Bronchial epithelial cell (primary cell): ENCODE data around the gene TMC6. TPM values are rescaled to one million over a fixed set of nuclear protein-coding genes. Genes with fewer than 3 reads are reported as not detected.
"Not testable (repeated sequence)": the region's sequence is repeated elsewhere in the genome, so short reads cannot be mapped to it uniquely, and the experiment has no call there.

ENCODE experiments used
- DNase-seq: peaks from one replicate; pipeline ENCODE4 v3.0.0-alpha.2; 2010; ENCODE audit warnings: low read depth
- FAIRE-seq: peaks from 2 replicates; lab custom pipeline; 2011; peaks lifted over from hg19 to GRCh38; lab: Jason Lieb, UNC
- H3K27me3 ChIP-seq: 2 replicates; pipeline ENCODE4 v1.5.1; 2011; ENCODE audit warnings: low read length; ENCODE audit not compliant: control insufficient read depth, insufficient read depth
- H3K36me3 ChIP-seq: 2 replicates; pipeline ENCODE4 v1.5.1; 2011; ENCODE audit warnings: low read length; ENCODE audit not compliant: control insufficient read depth, insufficient read depth
- H3K4me3 ChIP-seq: 2 replicates; pipeline ENCODE4 v1.5.1; 2011; ENCODE audit warnings: mild to moderate bottlenecking, low read depth, low read length, control low read depth
- total RNA-seq: library from RNA; depleted of rRNA; stranded (reverse); fragments of >200 nt; gene quantifications from 2 replicates; pipeline ENCODE4 v1.2.1, GENCODE V29; 2014
- TF ChIP-seq, protein P1 (sequence below): IDR thresholded peaks from 2 replicates; pipeline ENCODE4 v1.5.1; 2011; ENCODE audit warnings: mild to moderate bottlenecking, moderate library complexity, low read length, control low read depth, inconsistent platforms; ENCODE audit not compliant: insufficient read depth, severe bottlenecking

TMC6 gene
- total RNA-seq, 1 donor from 2014 or later, result 42.9 TPM

DNA sequence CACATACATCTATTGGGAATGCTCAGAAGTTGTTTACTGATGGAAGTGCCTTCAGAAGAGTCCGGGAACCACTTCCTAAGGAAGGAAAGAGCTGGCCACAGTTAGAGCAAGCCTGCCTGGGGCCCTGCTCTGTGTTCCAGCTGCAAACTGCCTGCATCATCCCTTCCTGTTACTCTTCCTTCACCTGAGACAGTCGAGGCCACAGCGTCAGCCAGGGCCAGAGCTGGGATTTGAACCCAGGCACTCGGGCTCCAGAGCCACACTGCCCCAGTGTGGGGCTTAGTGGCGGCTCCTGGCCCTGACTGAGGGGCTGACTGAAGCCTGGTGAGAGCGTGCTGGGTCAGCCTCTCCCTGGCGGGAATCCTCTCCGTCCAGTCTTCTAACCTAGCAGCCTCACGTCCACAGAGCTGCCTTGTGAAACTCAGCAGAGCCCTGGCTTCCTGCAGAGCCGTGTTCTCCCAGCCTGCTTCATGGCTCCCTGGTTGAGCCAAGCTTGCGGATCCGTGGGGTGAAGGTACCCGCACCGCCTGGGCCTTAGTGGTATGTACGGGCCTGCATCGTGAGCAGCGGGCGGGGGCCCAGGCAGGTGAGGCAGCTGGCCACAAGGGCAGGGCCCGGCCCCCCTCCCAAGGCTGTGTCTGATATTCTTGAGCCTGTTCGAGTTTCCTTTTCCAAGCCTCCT is 13.0 kb upstream of the TMC6 start:
- Histone ChIP-seq H3K4me3 (no peak overlapping the region), H3K36me3 (no peaks in the 10 kb centered on the region), H3K27me3 (no peaks in the 10 kb centered on the region)
- no peak for DNase-seq
- TF ChIP-seq, protein P1, sequence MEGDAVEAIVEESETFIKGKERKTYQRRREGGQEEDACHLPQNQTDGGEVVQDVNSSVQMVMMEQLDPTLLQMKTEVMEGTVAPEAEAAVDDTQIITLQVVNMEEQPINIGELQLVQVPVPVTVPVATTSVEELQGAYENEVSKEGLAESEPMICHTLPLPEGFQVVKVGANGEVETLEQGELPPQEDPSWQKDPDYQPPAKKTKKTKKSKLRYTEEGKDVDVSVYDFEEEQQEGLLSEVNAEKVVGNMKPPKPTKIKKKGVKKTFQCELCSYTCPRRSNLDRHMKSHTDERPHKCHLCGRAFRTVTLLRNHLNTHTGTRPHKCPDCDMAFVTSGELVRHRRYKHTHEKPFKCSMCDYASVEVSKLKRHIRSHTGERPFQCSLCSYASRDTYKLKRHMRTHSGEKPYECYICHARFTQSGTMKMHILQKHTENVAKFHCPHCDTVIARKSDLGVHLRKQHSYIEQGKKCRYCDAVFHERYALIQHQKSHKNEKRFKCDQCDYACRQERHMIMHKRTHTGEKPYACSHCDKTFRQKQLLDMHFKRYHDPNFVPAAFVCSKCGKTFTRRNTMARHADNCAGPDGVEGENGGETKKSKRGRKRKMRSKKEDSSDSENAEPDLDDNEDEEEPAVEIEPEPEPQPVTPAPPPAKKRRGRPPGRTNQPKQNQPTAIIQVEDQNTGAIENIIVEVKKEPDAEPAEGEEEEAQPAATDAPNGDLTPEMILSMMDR, result no peak
- FAIRE-seq, result no peak

DNA sequence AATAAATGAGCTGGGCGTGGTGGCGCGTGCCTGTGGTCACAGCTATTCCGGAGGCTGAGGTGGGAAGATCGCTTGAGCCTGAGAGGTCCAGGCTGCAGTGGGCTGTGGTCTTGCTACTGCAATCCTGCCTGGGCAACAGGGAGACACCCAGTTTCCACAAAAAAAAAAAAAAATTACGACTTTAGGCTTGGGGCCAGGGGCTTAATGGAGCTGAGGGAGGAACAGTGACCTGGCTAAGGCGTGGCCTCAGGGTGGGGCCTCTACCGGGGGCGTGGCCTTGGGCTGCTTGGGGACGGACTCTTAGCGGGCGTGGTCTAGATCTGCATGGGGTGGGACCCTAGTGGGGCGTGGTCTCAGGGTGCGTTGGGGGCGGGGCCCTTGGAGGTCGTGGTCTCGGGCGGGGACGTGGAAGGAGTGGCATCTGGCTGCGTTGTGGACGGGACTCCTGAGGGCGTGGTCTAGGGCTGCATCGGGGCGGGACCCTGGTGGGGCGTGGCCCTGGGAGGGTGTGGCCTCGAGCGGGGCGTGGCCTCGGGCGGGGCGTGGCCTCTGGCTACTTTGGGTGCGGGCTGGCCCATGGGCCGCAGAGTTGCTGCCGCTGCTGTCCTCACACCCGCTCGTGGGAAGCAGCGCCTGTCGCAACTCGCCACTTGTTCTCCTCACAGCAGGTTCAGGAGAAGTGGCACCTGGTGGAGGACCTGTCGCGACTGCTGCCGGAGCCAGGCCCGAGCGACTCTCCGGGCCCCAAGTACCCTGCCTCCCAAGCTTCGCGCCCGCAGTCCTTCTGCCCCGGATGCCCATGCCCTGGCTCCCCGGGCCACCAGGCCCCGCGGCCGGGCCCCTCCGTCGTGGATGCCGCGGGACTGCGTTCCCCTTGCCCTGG is 11.9 kb upstream of the TMC6 start:
- peak; percentile 84 for DNase-seq
- Histone ChIP-seq H3K36me3 (no peaks in the 10 kb centered on the region), H3K27me3 (no peaks in the 10 kb centered on the region), H3K4me3 (peak overlapping the region; percentile 13)
- TF ChIP-seq, protein P1, result no peak
- no peak for FAIRE-seq

DNA sequence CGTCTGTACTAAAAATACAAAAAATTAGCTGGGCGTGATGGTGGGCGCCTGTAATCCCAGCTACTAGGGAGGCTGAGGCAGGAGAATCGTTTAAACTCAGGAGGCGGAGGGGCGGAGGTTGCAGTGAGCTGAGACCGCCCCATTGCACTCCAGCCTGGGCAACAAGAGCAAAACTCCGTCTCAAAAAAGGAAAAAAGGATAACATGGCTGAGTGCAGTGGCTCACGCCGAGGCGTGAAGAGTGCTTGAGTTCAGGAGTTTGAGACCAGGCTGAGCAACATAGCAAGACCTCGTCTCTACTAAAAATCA is 11.3 kb upstream of the TMC6 start:
- H3K27me3 ChIP-seq, H3K4me3 ChIP-seq, H3K36me3 ChIP-seq, DNase-seq, FAIRE-seq: not testable (repeated sequence)

DNA sequence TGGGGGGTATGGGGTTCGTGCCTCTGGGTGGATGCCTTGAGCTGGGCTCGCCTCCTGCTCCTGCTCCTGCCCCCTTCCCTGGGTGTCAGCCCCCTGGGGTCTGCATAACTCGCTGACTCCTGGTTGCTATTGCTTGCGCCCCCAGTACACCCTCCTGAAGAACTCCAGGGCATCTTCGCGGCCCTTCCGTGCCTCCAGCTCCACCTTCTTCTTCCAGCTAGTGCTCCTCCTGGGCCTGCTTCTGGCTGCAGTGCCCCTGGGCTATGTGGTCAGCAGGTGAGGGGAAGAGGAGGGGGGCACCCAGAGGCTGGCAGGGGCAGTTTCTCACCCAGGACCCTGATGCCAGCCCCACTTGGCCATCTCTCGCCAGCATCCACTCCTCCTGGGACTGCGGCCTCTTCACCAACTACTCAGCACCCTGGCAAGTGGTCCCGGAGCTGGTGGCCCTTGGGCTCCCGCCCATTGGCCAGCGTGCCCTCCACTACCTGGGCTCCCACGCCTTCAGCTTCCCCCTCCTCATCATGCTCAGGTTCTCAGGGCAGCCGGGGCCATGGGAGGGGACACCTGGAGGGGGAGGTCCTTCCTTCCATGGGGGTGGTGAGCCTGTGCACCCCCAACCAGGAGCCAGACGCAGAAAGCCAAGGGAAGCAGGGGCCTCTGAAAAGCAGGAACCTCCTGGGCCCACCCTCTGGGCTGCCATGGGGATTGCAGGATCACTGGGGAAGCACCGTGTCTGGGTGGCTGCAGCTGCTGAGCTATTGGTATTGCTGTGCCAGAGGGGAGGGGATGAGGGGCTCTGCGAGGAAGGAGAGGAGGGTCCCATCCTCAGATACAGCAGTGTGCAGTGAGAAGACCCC is 9.9 kb upstream of the TMC6 start:
- Histone ChIP-seq H3K27me3 (no peaks in the 10 kb centered on the region), H3K4me3 (no peak overlapping the region), H3K36me3 (no peaks in the 10 kb centered on the region)
- TF ChIP-seq, protein P1, result no peak
- FAIRE-seq, result no peak
- no peak for DNase-seq

DNA sequence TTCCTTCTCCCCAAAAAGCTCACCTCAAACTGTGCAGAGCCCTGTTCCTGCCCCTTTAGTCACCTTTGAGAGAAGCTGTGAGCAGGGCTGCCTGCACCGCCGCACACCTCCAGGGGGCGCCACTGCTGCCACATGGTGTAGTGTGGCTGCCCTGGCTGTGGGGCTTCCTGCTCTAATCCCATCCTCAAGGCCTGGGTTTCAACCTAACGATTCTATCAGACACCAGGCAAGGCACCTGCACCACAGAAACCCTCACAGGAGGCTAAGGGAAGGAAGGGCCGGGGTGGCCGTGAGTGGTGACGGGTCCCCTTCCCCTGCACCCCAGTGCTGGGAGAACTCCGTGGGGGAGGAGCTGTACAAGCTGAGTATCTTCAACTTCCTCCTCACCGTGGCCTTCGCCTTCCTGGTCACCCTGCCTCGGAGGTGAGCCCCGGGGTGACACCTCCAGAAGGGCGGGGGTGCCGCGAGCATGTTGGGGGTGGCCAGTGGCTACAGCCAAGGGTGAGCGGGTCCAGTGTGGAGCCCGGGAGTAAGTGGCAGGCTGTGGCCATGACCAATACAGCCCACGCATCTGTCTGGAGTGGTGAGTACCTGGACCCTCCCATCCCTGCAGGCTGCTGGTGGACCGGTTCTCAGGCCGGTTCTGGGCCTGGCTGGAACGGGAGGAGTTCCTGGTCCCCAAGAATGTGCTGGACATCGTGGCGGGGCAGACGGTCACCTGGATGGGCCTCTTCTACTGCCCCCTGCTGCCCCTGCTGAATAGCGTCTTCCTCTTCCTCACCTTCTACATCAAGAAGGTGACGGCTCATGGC is 9.0 kb upstream of the TMC6 start:
- Histone ChIP-seq H3K36me3 (no peaks in the 10 kb centered on the region), H3K4me3 (no peak overlapping the region), H3K27me3 (no peaks in the 10 kb centered on the region)
- DNase-seq, result no peak
- no peak for FAIRE-seq
- TF ChIP-seq, protein P1, result peak; percentile 46
